Thoracic aorta (tissue), 2 donors: ENCODE data around the gene RFK. TPM values are rescaled to one million over a fixed set of nuclear protein-coding genes. Genes with fewer than 3 reads are reported as not detected.

Experiments used
- ATAC-seq: fragments of 150-250 bp; one replicate; pipeline ENCODE4 v1.8.0; 2017; ENCODE audit warnings: low read depth; ENCODE audit not compliant: insufficient number of reproducible peaks, low FRiP score
- DNase-seq: peaks from one replicate; pipeline ENCODE4 v3.0.0-alpha.2; 2020; ENCODE audit warnings: low spot score
- H3K27ac ChIP-seq, 2 donors: fragments of 200-600 bp; sonication (generic); 1 replicate in 1 of 2; 2 replicates in 1 of 2; pipeline ENCODE4 v1.5.1; 2016; ENCODE audit warnings: mild to moderate bottlenecking in 2 of 2, moderate library complexity in 2 of 2
- H3K27me3 ChIP-seq: fragments of 200-600 bp; sonication (generic); replicated peaks from 2 replicates; pipeline ENCODE4 v1.6.0; 2016; ENCODE audit warnings: mild to moderate bottlenecking; ENCODE audit not compliant: insufficient read depth
- H3K36me3 ChIP-seq: fragments of 200-600 bp; sonication (generic); one replicate; pipeline ENCODE4 v1.5.1; 2016
- H3K4me1 ChIP-seq, 2 donors: fragments of 200-600 bp; sonication (generic); 1 replicate in 1 of 2; 2 replicates in 1 of 2; pipeline versions ENCODE4 v1.5.1 to v1.6.0; 2016; ENCODE audit warnings: low read depth in 2 of 2, mild to moderate bottlenecking in 1 of 2; ENCODE audit not compliant: control insufficient read depth in 1 of 2
- H3K4me3 ChIP-seq: fragments of 200-600 bp; sonication (generic); 2 replicates; pipeline ENCODE4 v1.5.1; 2016; ENCODE audit warnings: mild to moderate bottlenecking
- H3K9me3 ChIP-seq: fragments of 200-600 bp; sonication (generic); 2 replicates; pipeline ENCODE4 v1.5.1; 2016
- CTCF ChIP-seq: fragments of 200-600 bp; sonication (generic); IDR thresholded peaks from one replicate; pipeline ENCODE4 v1.5.1; 2019; ENCODE audit warnings: antibody characterized with exemption
- total RNA-seq, 2 donors: library from RNA; depleted of rRNA; stranded (reverse); fragments of >200 nt; gene quantifications; one replicate each; pipeline versions ENCODE4 v1.1.0 to v1.2.3, GENCODE V29; 2016

RFK gene
- total RNA-seq, 2 donors from 2014 or later, result 21.6 to 33.4 TPM

DNA sequence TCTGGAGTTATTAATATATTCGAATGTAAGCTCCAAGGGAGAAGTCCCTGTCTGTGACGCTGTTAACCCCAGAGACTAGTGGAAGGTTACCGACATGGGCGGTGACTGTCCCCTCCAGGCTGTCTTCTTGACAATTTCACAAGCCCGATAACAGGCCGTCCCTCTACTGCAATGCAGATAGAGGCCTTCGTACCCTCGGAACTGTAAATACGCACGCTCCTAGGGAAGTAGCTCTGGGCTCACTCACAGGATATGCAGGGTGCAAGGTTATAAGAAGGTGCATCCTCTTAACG is 680 bp upstream of the RFK start:
- no peaks in the 10 kb centered on the region for H3K27me3 ChIP-seq
- H3K4me3 ChIP-seq, result peak overlapping the region; percentile 98
- no peak for TF ChIP-seq CTCF
- no peaks in the 10 kb centered on the region for H3K36me3 ChIP-seq
- peak; percentile 26 for ATAC-seq
- H3K4me1 ChIP-seq, result peaks cover 7 to 18% of the 10 kb centered on the region in 2 donors
- peak overlapping the region; percentile 97 to 98 for H3K27ac ChIP-seq
- H3K9me3 ChIP-seq, result no peaks in the 10 kb centered on the region
- DNase-seq, result peak; percentile 12

DNA sequence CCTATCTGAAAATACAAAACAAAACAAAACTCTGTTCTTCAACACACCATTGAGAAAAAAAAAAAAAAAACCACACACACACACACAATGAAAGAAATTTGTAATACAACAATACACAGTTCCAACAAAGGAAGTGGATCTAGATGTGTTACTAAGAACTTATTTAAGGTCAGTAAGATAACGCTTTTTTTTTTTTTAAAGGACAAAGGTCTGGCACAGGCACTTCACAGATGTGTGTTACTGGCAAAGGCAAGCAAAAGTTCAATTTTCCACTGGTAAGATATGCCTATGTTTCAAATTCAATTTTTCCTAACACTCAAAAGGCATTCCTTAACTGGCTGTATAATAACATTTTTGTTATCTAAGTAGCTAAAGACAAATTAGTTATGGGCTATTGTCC is 3.6 kb downstream of the RFK start:
- no peak for DNase-seq
- no peaks in the 10 kb centered on the region for H3K9me3 ChIP-seq
- TF ChIP-seq CTCF, result no peak
- peaks cover 3% of the 10 kb centered on the region for H3K36me3 ChIP-seq
- H3K4me3 ChIP-seq, result no peak overlapping the region
- no peak overlapping the region for H3K27ac ChIP-seq
- H3K4me1 ChIP-seq, result peaks cover 5 to 16% of the 10 kb centered on the region in 2 donors
- ATAC-seq, result no peak
- H3K27me3 ChIP-seq, result no peaks in the 10 kb centered on the region

DNA sequence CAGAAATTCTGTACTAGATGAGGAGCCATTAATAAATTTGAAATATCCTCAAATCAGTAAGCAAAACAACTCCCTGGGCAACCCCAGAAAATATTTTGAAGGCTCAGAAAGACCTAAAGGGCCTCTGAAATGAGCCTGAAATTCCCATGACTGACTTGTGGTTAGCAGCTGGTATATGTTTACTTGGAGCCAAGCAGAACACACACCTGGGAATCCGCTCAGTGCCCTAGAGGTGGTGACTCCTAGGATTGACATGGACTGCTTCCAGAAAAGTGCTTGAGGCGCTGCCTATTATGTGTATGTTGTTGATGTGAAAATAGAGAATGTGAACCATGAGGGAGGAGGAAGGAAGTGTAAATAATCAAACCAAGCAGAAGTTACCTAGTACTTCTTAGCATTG is 14.7 kb downstream of the RFK start:
- peaks cover 0 to 6% of the 10 kb centered on the region in 2 donors for H3K4me1 ChIP-seq

DNA sequence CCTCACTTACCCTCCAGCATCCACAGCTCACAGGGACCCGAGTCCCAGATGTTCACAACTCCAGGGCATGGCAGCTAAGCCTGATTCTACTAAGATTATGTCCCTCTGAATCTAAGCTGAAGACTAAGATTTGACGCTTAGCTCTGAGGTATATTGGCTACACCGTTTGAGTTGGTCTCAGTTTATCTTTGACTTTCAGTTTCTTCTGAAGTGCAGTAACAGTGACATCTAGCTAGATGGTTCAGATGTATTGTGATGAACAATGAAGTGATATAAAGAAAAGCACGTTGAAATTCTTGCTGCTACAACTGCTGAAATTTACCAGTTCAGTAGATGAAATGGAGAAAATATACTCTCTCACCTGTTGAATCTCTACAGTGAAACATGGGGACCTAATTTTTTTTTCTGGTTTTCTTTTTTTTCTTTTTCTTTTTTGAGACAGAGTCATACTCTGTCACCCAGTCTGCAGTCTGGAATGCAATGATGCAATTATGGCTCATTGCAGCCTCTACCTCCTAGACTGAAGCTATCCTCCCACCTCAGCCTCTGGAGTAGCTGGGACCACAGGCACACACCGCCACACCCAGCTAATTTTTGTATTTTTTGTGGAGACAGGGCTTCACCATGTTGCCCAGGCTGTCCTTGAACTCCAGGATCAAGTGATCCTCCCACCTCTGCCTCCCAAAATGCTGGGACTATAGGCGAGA is 15.7 kb downstream of the RFK start:
- ATAC-seq, result no peak
- peaks cover 0 to 10% of the 10 kb centered on the region in 2 donors for H3K4me1 ChIP-seq
- H3K27ac ChIP-seq, result no peak overlapping the region
- no peak overlapping the region for H3K4me3 ChIP-seq
- DNase-seq, result no peak
- no peaks in the 10 kb centered on the region for H3K9me3 ChIP-seq
- H3K27me3 ChIP-seq, result no peaks in the 10 kb centered on the region
- no peak for TF ChIP-seq CTCF
- H3K36me3 ChIP-seq, result no peaks in the 10 kb centered on the region

More for the DNA sequence above, 14.7 kb downstream of the RFK start:
- DNase-seq (no peak), ATAC-seq (no peak)
- no peaks in the 10 kb centered on the region for H3K27me3 ChIP-seq
- no peak for TF ChIP-seq CTCF
- H3K4me3 ChIP-seq, result no peak overlapping the region
- H3K9me3 ChIP-seq, result no peaks in the 10 kb centered on the region
- H3K36me3 ChIP-seq, result no peaks in the 10 kb centered on the region
- H3K27ac ChIP-seq, result no peak overlapping the region

- no peak overlapping the region for H3K4me3 ChIP-seq
- no peaks in the 10 kb centered on the region for H3K9me3 ChIP-seq
- no peaks in the 10 kb centered on the region for H3K36me3 ChIP-seq
- peaks cover under 1 to 17% of the 10 kb centered on the region in 2 donors for H3K4me1 ChIP-seq
- no peaks in the 10 kb centered on the region for H3K27me3 ChIP-seq
- DNase-seq, result no peak
- no peak for TF ChIP-seq CTCF
- ATAC-seq, result no peak
- no peak overlapping the region for H3K27ac ChIP-seq
Measured at GRCh38 chr9:76377791-76378190, 16.4 kb downstream of the RFK start.
